ENCODE measurements around the gene PAPOLA.

PAPOLA gene

DNA sequence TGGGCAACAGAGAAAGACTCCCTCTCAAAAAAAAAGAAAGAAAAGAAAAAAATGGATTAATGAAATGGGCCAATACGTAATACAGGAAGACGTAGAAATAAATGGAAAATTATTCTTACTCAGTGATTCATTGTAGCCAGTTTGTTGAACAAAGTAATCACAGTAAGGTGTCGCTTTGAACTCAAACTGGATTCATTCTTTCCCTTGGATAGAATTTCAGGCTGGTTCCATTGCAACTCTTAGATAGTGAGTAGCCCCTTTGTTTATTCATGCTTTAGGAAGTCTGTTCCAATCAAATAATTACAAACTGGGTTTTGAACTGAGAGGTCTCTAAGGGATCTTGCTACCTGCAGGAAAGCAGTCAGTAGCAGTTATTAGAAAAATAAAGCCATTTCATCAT, 42.3 kb upstream of the PAPOLA start:
- no peaks in the 10 kb centered on the region for H3K9me3 ChIP-seq (ENCODE audit: insufficient read depth, low read length)
- H3K79me2 ChIP-seq (ENCODE audit: insufficient read depth, low read length): no peaks in the 10 kb centered on the region
- no peaks in the 10 kb centered on the region for H3F3A ChIP-seq (ENCODE audit: insufficient read depth)
- H2AFZ ChIP-seq (ENCODE audit: low read depth, low read length, severe bottlenecking): no peak overlapping the region
- H3K27me3 ChIP-seq (ENCODE audit: low read length): no peaks in the 10 kb centered on the region
- TF ChIP-seq, protein P1, sequence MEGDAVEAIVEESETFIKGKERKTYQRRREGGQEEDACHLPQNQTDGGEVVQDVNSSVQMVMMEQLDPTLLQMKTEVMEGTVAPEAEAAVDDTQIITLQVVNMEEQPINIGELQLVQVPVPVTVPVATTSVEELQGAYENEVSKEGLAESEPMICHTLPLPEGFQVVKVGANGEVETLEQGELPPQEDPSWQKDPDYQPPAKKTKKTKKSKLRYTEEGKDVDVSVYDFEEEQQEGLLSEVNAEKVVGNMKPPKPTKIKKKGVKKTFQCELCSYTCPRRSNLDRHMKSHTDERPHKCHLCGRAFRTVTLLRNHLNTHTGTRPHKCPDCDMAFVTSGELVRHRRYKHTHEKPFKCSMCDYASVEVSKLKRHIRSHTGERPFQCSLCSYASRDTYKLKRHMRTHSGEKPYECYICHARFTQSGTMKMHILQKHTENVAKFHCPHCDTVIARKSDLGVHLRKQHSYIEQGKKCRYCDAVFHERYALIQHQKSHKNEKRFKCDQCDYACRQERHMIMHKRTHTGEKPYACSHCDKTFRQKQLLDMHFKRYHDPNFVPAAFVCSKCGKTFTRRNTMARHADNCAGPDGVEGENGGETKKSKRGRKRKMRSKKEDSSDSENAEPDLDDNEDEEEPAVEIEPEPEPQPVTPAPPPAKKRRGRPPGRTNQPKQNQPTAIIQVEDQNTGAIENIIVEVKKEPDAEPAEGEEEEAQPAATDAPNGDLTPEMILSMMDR (IDR thresholded peaks at IDR 0.05; ENCODE audit: insufficient read depth, low read length, poor library complexity, severe bottlenecking): no peak
- TF ChIP-seq EZH2phosphoT487 (conservative IDR thresholded peaks at IDR 0.05; ENCODE audit: low read length): no peak
- H3K36me3 ChIP-seq (ENCODE audit: low read length): no peaks in the 10 kb centered on the region
- H3K9ac ChIP-seq (ENCODE audit: low read length): no peak overlapping the region
- no peak overlapping the region for H3K4me2 ChIP-seq (ENCODE audit: low read depth, low read length, poor library complexity, severe bottlenecking)
- no peak overlapping the region for H3K27ac ChIP-seq (ENCODE audit: low read depth, low read length)
- no peak overlapping the region for H3K4me3 ChIP-seq (ENCODE audit: insufficient read depth, low read length, poor library complexity, severe bottlenecking)
- no peaks in the 10 kb centered on the region for H3K9me2 ChIP-seq (replicated peaks; ENCODE audit: insufficient read depth, low read length)
- no peaks in the 10 kb centered on the region for H4K20me1 ChIP-seq (ENCODE audit: low read depth, low read length)

DNA sequence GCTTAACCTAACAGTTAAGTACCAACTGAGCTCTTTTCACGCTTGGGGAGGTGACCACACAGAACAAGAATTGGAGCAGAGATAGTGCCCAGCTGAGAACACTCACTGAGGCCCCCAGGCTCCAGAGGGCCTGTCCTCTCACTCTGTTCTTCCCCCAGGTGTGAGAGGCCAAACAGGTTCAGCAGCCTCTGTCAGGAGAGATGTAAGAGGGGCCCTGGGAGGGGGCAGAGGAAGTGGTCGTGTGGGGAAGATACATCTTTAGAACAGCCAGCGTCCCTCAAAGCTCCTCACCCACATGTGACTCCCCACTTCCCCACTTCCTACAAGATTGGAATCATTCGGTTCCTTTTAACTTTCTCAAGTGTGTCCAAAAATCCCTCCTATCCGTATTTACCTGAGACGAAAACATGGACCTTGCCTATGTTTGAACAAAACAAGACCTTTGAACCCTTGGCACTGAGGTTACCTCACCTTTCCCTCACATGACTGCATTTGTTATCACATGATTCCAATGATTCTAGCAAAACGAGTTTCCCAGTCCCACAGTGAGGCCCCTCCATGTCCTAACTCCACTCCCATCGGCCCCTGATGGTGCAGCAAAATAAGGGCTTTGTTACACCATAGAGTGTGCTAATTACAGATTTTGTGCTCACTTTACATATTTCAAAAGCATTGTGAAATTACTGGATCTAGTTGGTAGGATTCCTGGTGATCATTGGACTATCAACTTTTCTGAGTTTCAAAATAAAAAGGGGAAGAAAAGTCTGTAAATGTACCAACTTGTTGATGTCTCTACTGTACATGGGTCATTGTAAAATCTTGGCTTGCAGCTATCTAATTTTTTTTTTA, 40.0 kb upstream of the PAPOLA start:
- Histone ChIP-seq H3K9me2 (replicated peaks; ENCODE audit: insufficient read depth, low read length) (no peaks in the 10 kb centered on the region), H3K4me2 (ENCODE audit: low read depth, low read length, poor library complexity, severe bottlenecking) (no peak overlapping the region), H3F3A (ENCODE audit: insufficient read depth) (no peaks in the 10 kb centered on the region), H3K9me3 (ENCODE audit: insufficient read depth, low read length) (no peaks in the 10 kb centered on the region), H4K20me1 (ENCODE audit: low read depth, low read length) (no peaks in the 10 kb centered on the region), H3K79me2 (ENCODE audit: insufficient read depth, low read length) (no peaks in the 10 kb centered on the region), H3K9ac (ENCODE audit: low read length) (no peak overlapping the region), H3K36me3 (ENCODE audit: low read length) (no peaks in the 10 kb centered on the region), H3K4me3 (ENCODE audit: insufficient read depth, low read length, poor library complexity, severe bottlenecking) (no peak overlapping the region), H3K27me3 (ENCODE audit: low read length) (no peaks in the 10 kb centered on the region), H2AFZ (ENCODE audit: low read depth, low read length, severe bottlenecking) (no peak overlapping the region), H3K27ac (ENCODE audit: low read depth, low read length) (no peak overlapping the region)
- no peak for TF ChIP-seq EZH2phosphoT487 (conservative IDR thresholded peaks at IDR 0.05; ENCODE audit: low read length)
- TF ChIP-seq, protein P1 (IDR thresholded peaks at IDR 0.05; ENCODE audit: insufficient read depth, low read length, poor library complexity, severe bottlenecking): no peak

- Histone ChIP-seq H3K27ac (ENCODE audit: low read depth, low read length) (no peak overlapping the region), H3K27me3 (ENCODE audit: low read length) (no peaks in the 10 kb centered on the region), H3K9ac (ENCODE audit: low read length) (no peak overlapping the region), H3K4me3 (ENCODE audit: insufficient read depth, low read length, poor library complexity, severe bottlenecking) (no peak overlapping the region), H3K9me2 (replicated peaks; ENCODE audit: insufficient read depth, low read length) (no peaks in the 10 kb centered on the region), H3K79me2 (ENCODE audit: insufficient read depth, low read length) (no peaks in the 10 kb centered on the region), H3K36me3 (ENCODE audit: low read length) (no peaks in the 10 kb centered on the region), H4K20me1 (ENCODE audit: low read depth, low read length) (no peaks in the 10 kb centered on the region), H3K9me3 (ENCODE audit: insufficient read depth, low read length) (no peaks in the 10 kb centered on the region), H3K4me2 (ENCODE audit: low read depth, low read length, poor library complexity, severe bottlenecking) (no peak overlapping the region), H3F3A (ENCODE audit: insufficient read depth) (no peaks in the 10 kb centered on the region), H2AFZ (ENCODE audit: low read depth, low read length, severe bottlenecking) (no peak overlapping the region)
- no peak for TF ChIP-seq EZH2phosphoT487 (conservative IDR thresholded peaks at IDR 0.05; ENCODE audit: low read length)
- TF ChIP-seq, protein P1 (IDR thresholded peaks at IDR 0.05; ENCODE audit: insufficient read depth, low read length, poor library complexity, severe bottlenecking): no peak
Observed at GRCh38 chr14:96464136-96464535, 38.0 kb upstream of the PAPOLA start.
